ENCODE results near the gene FBN1.

DNA sequence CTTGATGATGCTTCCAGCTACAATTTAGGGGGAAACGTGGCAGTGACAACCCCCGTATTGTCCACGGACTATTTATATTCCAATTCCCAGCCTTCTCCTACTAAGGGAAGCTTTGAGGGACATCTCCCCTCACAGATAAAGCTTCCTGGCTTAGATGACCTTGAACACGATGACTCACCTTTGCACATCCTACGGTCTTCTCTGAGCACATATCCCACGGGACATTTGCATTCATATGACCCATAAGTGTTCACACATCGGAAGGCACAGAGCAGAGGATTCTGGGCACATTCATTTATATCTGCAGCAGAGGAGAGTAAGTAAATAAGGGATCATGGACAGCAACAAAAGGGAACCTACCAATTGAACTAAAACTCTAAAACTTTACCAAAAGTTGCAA, 212.8 kb downstream of the FBN1 start:
- TF ChIP-seq EP300 (IDR thresholded peaks at IDR 0.05) = no peak
- TF ChIP-seq, protein P1, sequence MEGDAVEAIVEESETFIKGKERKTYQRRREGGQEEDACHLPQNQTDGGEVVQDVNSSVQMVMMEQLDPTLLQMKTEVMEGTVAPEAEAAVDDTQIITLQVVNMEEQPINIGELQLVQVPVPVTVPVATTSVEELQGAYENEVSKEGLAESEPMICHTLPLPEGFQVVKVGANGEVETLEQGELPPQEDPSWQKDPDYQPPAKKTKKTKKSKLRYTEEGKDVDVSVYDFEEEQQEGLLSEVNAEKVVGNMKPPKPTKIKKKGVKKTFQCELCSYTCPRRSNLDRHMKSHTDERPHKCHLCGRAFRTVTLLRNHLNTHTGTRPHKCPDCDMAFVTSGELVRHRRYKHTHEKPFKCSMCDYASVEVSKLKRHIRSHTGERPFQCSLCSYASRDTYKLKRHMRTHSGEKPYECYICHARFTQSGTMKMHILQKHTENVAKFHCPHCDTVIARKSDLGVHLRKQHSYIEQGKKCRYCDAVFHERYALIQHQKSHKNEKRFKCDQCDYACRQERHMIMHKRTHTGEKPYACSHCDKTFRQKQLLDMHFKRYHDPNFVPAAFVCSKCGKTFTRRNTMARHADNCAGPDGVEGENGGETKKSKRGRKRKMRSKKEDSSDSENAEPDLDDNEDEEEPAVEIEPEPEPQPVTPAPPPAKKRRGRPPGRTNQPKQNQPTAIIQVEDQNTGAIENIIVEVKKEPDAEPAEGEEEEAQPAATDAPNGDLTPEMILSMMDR (IDR thresholded peaks at IDR 0.05) = no peak

All from upper lobe of left lung (tissue), 4 donors.